ENCODE data around the gene RNF220.

- no peak for TF ChIP-seq ZNF184 (CRISPR knock-in tag; IDR thresholded peaks at IDR 0.05)
- TF ChIP-seq RFX5 (IDR thresholded peaks at IDR 0.05; ENCODE audit: low read depth, low read length), result no peak
- TF ChIP-seq ZNF217 (CRISPR knock-in tag; IDR thresholded peaks at IDR 0.05), result no peak
- no peak for TF ChIP-seq EP300 (IDR thresholded peaks at IDR 0.05; ENCODE audit: low read length)
These were observed 6.8 kb downstream of the RNF220 start for GRCh38 chr1:44411861-44412260.

All from K562 (cell line).